Heart right ventricle (tissue), 16 donors: Measurements from ENCODE around the gene NDE1. TPM values are rescaled to one million over a fixed set of nuclear protein-coding genes. Genes with fewer than 3 reads are reported as not detected.

ENCODE experiments used
- ATAC-seq, 8 donors: fragments of 200-7000 bp; cut with Tn5 transposase; one replicate each; pipeline ENCODE4 v1.9.1; 2020; ENCODE audit warnings: mild to moderate bottlenecking in 8 of 8, moderate library complexity in 8 of 8, moderate number of reproducible peaks in 1 of 8
- DNase-seq, 2 donors: peaks; one replicate each; pipeline ENCODE4 v3.0.0-alpha.2; 2020
- H3K27ac ChIP-seq, 10 donors: fragments of 200-600 bp; sonication (generic) in 2 of 10; one replicate each; pipeline versions ENCODE4 v1.5.0 to v1.8.0; 2020 to 2022; ENCODE audit warnings: mild to moderate bottlenecking in 3 of 10
- H3K27me3 ChIP-seq, 7 donors: fragments of 200-600 bp; one replicate each; pipeline ENCODE4 v1.8.0; 2021 to 2022; ENCODE audit warnings: mild to moderate bottlenecking in 2 of 7
- H3K36me3 ChIP-seq, 9 donors: fragments of 200-600 bp; sonication (generic) in 1 of 9; one replicate each; pipeline versions ENCODE4 v1.5.0 to v1.8.0; 2020 to 2022; ENCODE audit warnings: mild to moderate bottlenecking in 2 of 9
- H3K4me1 ChIP-seq, 9 donors: fragments of 200-600 bp; sonication (generic) in 1 of 9; one replicate each; pipeline versions ENCODE4 v1.5.0 to v1.8.0; 2020 to 2022; ENCODE audit warnings: mild to moderate bottlenecking in 4 of 9
- H3K4me3 ChIP-seq, 10 donors: fragments of 200-600 bp; sonication (generic) in 2 of 10; one replicate each; pipeline versions ENCODE4 v1.5.0 to v1.8.0; 2020 to 2022; ENCODE audit warnings: mild to moderate bottlenecking in 7 of 10, moderate library complexity in 2 of 10
- H3K9me3 ChIP-seq, 11 donors: fragments of 200-600 bp in 10 of 11; sonication (generic) in 2 of 11; one replicate each; pipeline versions ENCODE4 v1.5.0 to v1.8.0; 2013 to 2022; ENCODE audit warnings: mild to moderate bottlenecking in 2 of 11, control low read depth in 1 of 11, moderate library complexity in 1 of 11
- WGBS, 2 donors: extraction: QIAGEN DNeasy Blood & Tissue Kit; methylation state at CpG; one replicate each; pipeline ENCODE4 v1.1.7; 2013; ENCODE audit warnings: inconsistent platforms in 1 of 2; 5-methylcytosine and 5-hydroxymethylcytosine counted together
- intact Hi-C, 10 donors: fragments of 100-400 bp; cut with DNase I; formaldehyde crosslinking; loops; one replicate each; pipeline versions ENCODE4 v1.11.1 to v1.14.2; 2022
- polyA plus RNA-seq, 2 donors: library from polyadenylated mRNA; stranded (reverse); fragments of 200-250 nt; gene quantifications; one replicate each; pipeline ENCODE4 v1.2.3, GENCODE V29; 2013
- total RNA-seq, 10 donors: library from RNA; stranded (reverse); fragmentation: NEBNext Ultra II Directional in 3 of 10; extraction: Animal tissue kit (Norgen Biotek cat#: 25700) in 3 of 10; gene quantifications; one replicate each; pipeline versions ENCODE4 v1.2.1 to v1.2.4, GENCODE V29; 2021 to 2023
- TF ChIP-seq, protein P1 (sequence below), 9 donors: fragments of 200-600 bp; sonication (generic) in 2 of 9; IDR thresholded peaks; one replicate each; pipeline versions ENCODE4 v1.5.0 to v1.8.0; 2021 to 2022; ENCODE audit warnings: antibody characterized with exemption in 9 of 9, mild to moderate bottlenecking in 5 of 9, moderate library complexity in 1 of 9
- donor health status: Arrhythmogenic right ventricular cardiomyopathy.
- donor health status: ischemic (EF 13 %, LVEDD 7.1; RV severe dilation, severe dysfunction).
- donor health status: healthy with polysubstance abuse.
- donor health status: DM: no; HTN: yes; CAD: no.
- donor health status: DM: no; HTN: no; CAD: no.
- donor health status: ischemic (EF 25% LVEDD 6.9; RV normal size, moderate dysfunction).
- donor health status: ischemic (EF 25% LVEDD 5.7; RV mildly dilated, moderate dysfunction).
- donor health status: healthy.
- donor health status: DM: yes; HTN: yes; CAD: no.
- donor health status: Ischemic cardiomyopathy.
- donor health status: ischemic (EF 35%, LVEDD 5.7; RV mildly dilated, moderate dysfunction).
- donor health status: nonischemic (EF 11% LVEDD 7.7; RV severe dilation, severe dysfunction).
- donor health status: DM: yes; HTN: yes; CAD: no.
- donor health status: PGD.
- donor health status: ischemic (EF 29% LVEDD 5.4; RV normal size, mild dysfunction).
- donor health status: nonischemic (EF 23%, LVEDD 6.1; RV moderate dilation, normal function).

The NDE1 gene
- total and polyA plus RNA-seq, 12 donors: 6.0 to 29.0 (median 18.6) TPM

DNA sequence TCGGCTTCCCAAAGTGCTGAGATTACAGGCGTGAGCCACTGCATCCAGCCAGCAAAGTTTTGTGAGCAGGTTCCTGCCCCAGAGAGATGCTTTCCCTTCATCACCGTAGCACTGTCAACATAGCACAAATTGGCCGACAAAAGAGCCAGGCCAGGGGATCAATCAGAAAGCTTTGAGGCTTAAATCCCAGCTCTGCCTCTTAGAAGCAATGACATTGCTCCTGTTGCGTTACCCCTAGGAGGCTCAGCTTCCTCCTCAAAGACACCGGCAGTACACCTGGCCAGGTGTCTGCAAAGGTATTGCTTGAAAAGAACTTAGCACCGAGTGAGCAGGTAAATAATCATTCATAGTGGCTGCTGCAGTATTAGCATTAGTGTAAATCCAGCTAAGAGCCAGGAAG lies 86.5 kb downstream of the NDE1 start:
- peaks cover 0 to 10% (median 0%) of the 10 kb centered on the region in 11 donors for H3K9me3 ChIP-seq
- peaks cover 0 to 76% (median 0%) of the 10 kb centered on the region in 9 donors for H3K36me3 ChIP-seq
- TF ChIP-seq, protein P1, sequence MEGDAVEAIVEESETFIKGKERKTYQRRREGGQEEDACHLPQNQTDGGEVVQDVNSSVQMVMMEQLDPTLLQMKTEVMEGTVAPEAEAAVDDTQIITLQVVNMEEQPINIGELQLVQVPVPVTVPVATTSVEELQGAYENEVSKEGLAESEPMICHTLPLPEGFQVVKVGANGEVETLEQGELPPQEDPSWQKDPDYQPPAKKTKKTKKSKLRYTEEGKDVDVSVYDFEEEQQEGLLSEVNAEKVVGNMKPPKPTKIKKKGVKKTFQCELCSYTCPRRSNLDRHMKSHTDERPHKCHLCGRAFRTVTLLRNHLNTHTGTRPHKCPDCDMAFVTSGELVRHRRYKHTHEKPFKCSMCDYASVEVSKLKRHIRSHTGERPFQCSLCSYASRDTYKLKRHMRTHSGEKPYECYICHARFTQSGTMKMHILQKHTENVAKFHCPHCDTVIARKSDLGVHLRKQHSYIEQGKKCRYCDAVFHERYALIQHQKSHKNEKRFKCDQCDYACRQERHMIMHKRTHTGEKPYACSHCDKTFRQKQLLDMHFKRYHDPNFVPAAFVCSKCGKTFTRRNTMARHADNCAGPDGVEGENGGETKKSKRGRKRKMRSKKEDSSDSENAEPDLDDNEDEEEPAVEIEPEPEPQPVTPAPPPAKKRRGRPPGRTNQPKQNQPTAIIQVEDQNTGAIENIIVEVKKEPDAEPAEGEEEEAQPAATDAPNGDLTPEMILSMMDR (IDR thresholded peaks at IDR 0.05): no peak
- 83 to 87% methylated on average over 7 of the region's 7 CpGs for WGBS, 2 donors
- no peak for ATAC-seq
- H3K27ac ChIP-seq: no peak overlapping the region
- no peaks in the 10 kb centered on the region for H3K27me3 ChIP-seq
- DNase-seq: no peak
- intact Hi-C loops: no loop called here
- no peak overlapping the region for H3K4me3 ChIP-seq
- H3K4me1 ChIP-seq: no peaks in the 10 kb centered on the region

DNA sequence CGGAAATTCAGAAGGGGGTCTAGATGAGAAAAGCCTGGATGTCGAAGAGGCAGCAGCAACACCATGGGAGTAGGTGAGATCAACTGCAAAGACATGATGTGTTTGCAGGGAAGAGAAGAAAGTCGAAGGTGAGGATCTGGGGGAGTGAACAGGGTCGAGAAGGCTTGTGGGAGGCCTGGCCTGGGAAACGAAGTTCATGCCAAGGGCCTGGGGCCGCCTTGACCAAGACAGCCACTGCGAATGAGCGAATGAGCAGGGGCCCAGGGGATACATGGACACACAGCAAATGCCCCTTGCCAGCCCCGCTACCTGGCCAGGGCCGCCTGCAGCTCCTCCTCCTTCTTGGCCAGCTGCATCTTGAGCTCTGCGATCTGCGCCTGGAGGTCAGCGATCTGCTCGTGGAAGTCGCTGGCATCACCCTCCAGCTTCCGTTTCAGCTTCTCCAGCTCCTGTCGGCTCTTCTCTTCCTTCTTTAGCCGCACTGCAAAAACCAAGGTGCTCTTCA lies 87.1 kb downstream of the NDE1 start:
- H3K36me3 ChIP-seq: peaks cover 0 to 80% (median 0%) of the 10 kb centered on the region in 9 donors

GRCh38 chr16:15739464-15739863 lies 89.4 kb downstream of the NDE1 start:
- no peak for ATAC-seq
- Histone ChIP-seq H3K36me3 (peaks cover 0 to 75% (median 0%) of the 10 kb centered on the region in 9 donors), H3K4me3 (no peak overlapping the region), H3K9me3 (peaks cover 0 to 10% (median 0%) of the 10 kb centered on the region in 11 donors), H3K4me1 (no peaks in the 10 kb centered on the region), H3K27me3 (no peaks in the 10 kb centered on the region), H3K27ac (no peak overlapping the region)
- no peak for DNase-seq
- TF ChIP-seq, protein P1 (IDR thresholded peaks at IDR 0.05): no peak
- 98 to 99% methylated on average over 2 of the region's 2 CpGs for WGBS, 2 donors
- intact Hi-C loops: no loop called here

More for the DNA sequence above, 87.1 kb downstream of the NDE1 start:
- H3K4me3 ChIP-seq: no peak overlapping the region
- 81 to 84% methylated on average over 18 of the region's 18 CpGs for WGBS, 2 donors
- intact Hi-C loops: no loop called here
- no peaks in the 10 kb centered on the region for H3K27me3 ChIP-seq
- H3K9me3 ChIP-seq: peaks cover 0 to 10% (median 0%) of the 10 kb centered on the region in 11 donors
- TF ChIP-seq, protein P1 (IDR thresholded peaks at IDR 0.05): no peak
- H3K27ac ChIP-seq: no peak overlapping the region
- DNase-seq (no peak), ATAC-seq (no peak)
- no peaks in the 10 kb centered on the region for H3K4me1 ChIP-seq

DNA sequence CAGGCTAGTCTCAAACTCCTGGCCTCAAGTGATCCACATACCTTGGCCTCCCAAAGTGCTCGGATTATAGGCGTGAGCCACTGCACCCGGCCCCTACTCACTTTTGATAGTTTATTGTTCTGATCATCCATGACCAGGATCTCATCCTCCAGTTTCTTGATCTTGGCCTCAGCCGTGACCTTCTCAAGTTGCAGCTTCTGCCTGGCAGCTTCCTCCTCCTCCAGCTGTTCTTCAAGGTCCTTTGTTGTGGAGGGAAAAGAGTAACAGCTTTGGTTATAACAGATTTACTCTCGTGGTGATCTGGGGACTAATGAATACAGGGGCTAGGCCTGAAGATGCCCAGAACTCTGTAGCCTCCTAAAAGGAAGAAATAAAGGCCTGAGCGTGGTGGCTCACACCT lies 89.9 kb downstream of the NDE1 start:
- Histone ChIP-seq H3K27me3 (no peaks in the 10 kb centered on the region), H3K4me1 (peaks cover 0 to 3% (median 0%) of the 10 kb centered on the region in 9 donors), H3K36me3 (peaks cover 0 to 70% (median 0%) of the 10 kb centered on the region in 9 donors), H3K4me3 (no peak overlapping the region), H3K9me3 (peaks cover 0 to 10% (median 0%) of the 10 kb centered on the region in 11 donors), H3K27ac (no peak overlapping the region)
- ATAC-seq: no peak
- DNase-seq: no peak
- intact Hi-C loops: no loop called here
- 90 to 91% methylated on average over 6 of the region's 6 CpGs for WGBS, 2 donors
- TF ChIP-seq, protein P1 (IDR thresholded peaks at IDR 0.05): no peak
